Measurements from ENCODE around the gene GTF2F2.

DNA sequence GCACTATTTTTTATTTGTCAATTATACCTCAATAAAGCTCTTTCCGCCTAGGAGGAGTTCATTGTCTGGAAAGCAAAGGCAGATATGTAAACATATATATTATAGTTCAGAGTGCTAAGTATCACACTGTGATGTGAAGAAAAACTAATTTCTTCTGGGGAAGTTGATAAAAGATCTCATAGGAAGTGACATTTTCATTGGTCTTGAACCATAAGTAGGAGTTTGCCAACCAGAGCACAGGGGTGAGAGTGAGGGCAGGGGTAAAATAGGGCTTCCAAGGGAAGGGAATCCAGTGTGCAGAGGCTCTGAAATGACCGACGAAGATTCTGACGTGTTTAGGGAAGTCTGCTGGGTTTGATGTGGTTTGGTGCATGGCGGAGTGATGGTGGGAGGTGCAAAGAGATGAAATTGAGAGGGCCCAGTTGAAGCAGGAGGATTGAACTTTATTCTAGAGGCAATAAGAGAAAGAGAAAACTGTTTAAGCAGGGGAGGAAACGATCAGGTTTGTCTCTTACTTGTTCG lies 780 bp upstream of the GTF2F2 start:
- TF ChIP-seq FOXJ3 (CRISPR knock-in tag; IDR thresholded peaks at IDR 0.05) (no peak), FOS (IDR thresholded peaks at IDR 0.05; ENCODE audit: extremely low read depth, insufficient read length) (no peak), MTF1 (CRISPR knock-in tag; IDR thresholded peaks at IDR 0.05; ENCODE audit: borderline replicate concordance) (no peak), ZNF274 (IDR thresholded peaks at IDR 0.05; ENCODE audit: borderline replicate concordance, low read depth, low read length) (no peak)
- TF ChIP-seq, protein P1, sequence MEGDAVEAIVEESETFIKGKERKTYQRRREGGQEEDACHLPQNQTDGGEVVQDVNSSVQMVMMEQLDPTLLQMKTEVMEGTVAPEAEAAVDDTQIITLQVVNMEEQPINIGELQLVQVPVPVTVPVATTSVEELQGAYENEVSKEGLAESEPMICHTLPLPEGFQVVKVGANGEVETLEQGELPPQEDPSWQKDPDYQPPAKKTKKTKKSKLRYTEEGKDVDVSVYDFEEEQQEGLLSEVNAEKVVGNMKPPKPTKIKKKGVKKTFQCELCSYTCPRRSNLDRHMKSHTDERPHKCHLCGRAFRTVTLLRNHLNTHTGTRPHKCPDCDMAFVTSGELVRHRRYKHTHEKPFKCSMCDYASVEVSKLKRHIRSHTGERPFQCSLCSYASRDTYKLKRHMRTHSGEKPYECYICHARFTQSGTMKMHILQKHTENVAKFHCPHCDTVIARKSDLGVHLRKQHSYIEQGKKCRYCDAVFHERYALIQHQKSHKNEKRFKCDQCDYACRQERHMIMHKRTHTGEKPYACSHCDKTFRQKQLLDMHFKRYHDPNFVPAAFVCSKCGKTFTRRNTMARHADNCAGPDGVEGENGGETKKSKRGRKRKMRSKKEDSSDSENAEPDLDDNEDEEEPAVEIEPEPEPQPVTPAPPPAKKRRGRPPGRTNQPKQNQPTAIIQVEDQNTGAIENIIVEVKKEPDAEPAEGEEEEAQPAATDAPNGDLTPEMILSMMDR (IDR thresholded peaks at IDR 0.05 in 2 of 3, conservative IDR thresholded peaks at IDR 0.05 in 1 of 3; ENCODE audit: insufficient read depth in 2 of 3, low read depth in 1 of 3, low read length in 3 of 3), result no peak
